GM12801 (cell line): ENCODE measurements around the gene NF2.

ENCODE experiments used
- TF ChIP-seq, protein P1 (sequence below): IDR thresholded peaks from one replicate; pipeline ENCODE4 v1.5.1; 2011; ENCODE audit warnings: control low read depth; ENCODE audit not compliant: insufficient read length; ENCODE audit errors: extremely low read depth

Gene NF2

DNA sequence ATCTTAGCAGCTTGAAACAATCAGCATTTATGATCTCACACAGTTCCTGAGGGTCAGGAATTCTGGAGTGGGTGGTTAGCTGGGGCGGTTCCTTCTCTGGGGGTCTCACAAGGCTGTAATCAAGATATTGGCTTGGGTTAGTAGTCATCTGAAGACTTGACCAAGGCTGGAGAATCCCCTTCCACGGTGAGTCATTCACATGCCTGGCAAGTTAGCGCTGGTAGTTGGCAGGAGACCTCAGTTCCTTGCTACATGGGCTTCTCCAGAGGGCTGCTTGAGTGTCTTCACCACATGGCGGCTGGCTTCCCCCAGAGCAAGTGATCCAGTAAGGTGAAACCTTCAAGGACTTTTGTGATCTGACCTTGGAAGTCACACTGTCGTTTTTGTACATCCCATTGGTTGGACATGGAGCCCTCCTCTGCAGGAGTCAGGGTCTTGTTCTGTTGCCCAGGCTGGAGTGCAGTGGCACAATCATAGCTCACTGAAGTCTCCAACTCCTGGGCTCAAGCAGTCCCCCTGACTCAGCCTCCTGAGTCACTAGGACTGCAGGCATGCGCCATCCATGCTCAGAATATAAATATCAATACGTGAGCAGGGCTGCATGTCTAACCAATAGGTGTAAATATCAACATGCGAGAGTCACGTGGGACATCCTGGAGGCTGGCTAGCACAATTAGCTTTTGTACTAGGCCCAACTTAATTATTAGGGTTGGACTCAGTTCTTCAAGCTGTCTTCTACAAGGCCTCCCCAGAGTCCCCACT is 15.3 kb upstream of the NF2 start:
- TF ChIP-seq, protein P1, sequence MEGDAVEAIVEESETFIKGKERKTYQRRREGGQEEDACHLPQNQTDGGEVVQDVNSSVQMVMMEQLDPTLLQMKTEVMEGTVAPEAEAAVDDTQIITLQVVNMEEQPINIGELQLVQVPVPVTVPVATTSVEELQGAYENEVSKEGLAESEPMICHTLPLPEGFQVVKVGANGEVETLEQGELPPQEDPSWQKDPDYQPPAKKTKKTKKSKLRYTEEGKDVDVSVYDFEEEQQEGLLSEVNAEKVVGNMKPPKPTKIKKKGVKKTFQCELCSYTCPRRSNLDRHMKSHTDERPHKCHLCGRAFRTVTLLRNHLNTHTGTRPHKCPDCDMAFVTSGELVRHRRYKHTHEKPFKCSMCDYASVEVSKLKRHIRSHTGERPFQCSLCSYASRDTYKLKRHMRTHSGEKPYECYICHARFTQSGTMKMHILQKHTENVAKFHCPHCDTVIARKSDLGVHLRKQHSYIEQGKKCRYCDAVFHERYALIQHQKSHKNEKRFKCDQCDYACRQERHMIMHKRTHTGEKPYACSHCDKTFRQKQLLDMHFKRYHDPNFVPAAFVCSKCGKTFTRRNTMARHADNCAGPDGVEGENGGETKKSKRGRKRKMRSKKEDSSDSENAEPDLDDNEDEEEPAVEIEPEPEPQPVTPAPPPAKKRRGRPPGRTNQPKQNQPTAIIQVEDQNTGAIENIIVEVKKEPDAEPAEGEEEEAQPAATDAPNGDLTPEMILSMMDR: no peak

- TF ChIP-seq, protein P1: no peak
Observed at GRCh38 chr22:29593923-29594322, 9.5 kb upstream of the NF2 start.

- TF ChIP-seq, protein P1: no peak
Observed at GRCh38 chr22:29596408-29596807, 7.0 kb upstream of the NF2 start.

- TF ChIP-seq, protein P1: no peak
Observed at GRCh38 chr22:29598684-29599020, 4.8 kb upstream of the NF2 start.

GRCh38 chr22:29604076-29604360 is 585 bp downstream of the NF2 start:
- TF ChIP-seq, protein P1: no peak

DNA sequence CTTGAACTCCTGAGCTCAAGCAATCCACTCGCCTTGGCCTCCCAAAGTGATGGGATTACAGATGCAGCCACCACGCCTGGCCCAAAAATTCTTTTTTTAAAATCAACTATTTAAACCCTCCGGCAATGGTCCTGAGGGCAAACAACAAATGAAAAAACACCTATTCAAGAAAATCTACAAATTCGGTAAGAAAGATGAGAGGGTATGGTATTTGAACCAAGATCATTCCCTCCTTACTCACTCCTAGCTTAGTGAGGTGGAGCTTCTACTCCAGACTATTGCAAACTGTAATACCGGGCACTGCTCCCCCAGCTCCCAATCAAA is 2.1 kb downstream of the NF2 start:
- TF ChIP-seq, protein P1: no peak

DNA sequence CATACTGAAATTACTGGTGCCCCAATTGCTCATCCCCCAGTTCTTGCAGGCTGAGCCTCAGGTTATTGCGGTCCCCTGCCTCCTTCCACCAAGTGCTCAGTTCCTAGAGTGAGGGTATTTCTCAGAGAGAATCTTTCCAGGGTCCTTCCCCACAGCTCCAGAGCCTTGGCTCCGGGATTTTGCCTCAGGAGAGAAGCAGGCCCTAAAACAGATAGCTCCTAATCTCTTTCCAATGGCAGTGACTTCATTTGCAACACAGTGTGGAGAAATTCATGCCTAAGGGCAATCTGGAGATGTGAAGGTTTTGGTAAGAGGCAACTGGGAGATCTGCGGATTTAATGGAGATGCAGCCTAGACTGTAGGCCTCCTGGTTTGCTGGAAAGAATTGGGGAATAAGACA is 2.9 kb downstream of the NF2 start:
- TF ChIP-seq, protein P1: no peak

- TF ChIP-seq, protein P1: no peak
Observed at GRCh38 chr22:29607426-29607825, 4.0 kb downstream of the NF2 start.
